GM12875 (cell line): ENCODE results near the gene FRMD3.

Source experiments
- H3K4me3 ChIP-seq: one replicate; pipeline ENCODE4 v1.5.1; 2011; ENCODE audit warnings: low read depth, low read length, control low read depth
- TF ChIP-seq, protein P1 (sequence below): IDR thresholded peaks from 2 replicates; pipeline ENCODE4 v1.5.1; 2011; ENCODE audit warnings: low read depth, mild to moderate bottlenecking, control low read depth, inconsistent platforms, low read length, moderate library complexity, borderline replicate concordance; ENCODE audit not compliant: insufficient read depth

The FRMD3 gene

DNA sequence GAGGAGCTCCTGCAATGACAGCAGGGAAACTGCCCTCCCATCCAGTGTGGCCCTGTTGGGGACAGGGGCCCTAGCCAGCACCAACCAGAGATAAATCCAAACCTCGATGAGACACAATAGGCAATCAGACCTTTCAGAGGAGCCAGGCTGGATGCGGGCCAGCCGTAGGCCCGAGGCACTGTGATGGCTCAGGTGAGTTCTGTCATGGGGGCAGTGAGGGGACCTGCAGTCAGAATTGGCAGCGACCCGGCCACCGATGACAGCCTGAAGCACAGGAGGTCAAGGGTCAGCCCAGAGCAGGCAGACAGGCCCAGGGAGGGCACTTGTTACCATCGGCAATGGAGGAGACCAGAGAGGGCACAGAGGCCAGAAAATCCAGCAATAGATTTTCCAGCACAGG, 90.8 kb downstream of the FRMD3 start:
- TF ChIP-seq, protein P1, sequence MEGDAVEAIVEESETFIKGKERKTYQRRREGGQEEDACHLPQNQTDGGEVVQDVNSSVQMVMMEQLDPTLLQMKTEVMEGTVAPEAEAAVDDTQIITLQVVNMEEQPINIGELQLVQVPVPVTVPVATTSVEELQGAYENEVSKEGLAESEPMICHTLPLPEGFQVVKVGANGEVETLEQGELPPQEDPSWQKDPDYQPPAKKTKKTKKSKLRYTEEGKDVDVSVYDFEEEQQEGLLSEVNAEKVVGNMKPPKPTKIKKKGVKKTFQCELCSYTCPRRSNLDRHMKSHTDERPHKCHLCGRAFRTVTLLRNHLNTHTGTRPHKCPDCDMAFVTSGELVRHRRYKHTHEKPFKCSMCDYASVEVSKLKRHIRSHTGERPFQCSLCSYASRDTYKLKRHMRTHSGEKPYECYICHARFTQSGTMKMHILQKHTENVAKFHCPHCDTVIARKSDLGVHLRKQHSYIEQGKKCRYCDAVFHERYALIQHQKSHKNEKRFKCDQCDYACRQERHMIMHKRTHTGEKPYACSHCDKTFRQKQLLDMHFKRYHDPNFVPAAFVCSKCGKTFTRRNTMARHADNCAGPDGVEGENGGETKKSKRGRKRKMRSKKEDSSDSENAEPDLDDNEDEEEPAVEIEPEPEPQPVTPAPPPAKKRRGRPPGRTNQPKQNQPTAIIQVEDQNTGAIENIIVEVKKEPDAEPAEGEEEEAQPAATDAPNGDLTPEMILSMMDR, result no peak
- no peak overlapping the region for H3K4me3 ChIP-seq

DNA sequence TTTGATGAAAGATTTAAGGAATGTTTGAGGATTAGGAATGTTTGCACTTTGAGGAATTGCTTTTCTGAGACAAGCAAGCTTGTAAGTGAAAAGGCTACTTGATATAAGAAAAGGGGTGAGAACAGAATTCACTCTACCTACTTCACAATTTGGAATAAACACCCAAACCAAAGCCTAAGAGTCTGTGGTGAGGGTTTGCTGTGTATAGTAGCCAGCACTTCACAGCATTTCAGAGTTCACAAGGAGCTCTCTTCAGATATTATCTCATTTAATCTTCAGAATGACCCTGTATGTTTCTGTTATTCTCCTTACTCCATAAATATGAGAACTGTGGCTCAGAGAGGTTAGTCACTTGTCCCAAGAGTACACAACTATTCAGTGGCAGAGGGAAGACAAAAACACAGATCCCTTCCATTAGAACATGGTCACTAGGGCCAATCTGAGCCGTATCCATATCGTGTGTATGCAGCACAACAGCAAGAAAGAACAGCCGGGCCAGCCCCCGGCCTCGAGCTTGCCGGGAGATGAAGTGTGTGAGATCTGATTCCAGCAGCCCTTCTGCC, 92.4 kb downstream of the FRMD3 start:
- no peak overlapping the region for H3K4me3 ChIP-seq
- TF ChIP-seq, protein P1, result no peak

DNA sequence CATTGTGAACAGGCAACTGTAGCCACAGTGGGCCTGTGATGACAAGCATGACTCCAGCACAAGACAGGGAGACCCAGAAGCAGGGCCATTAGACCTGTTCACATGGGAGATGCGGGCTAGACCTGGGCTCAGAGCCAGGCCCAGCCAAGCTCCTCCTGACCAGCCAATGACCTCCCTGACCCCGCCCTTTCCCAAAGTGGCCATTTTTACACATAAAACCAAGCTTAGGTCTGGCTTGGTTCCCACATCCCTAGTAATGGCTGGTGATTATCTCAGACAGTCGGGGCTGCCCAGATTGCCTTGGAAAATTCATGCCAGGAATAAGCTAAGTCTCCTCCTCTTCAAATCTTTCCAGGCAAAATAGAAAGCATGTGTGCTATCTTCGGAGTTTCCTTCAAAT, 94.1 kb downstream of the FRMD3 start:
- no peak overlapping the region for H3K4me3 ChIP-seq
- TF ChIP-seq, protein P1, result no peak

DNA sequence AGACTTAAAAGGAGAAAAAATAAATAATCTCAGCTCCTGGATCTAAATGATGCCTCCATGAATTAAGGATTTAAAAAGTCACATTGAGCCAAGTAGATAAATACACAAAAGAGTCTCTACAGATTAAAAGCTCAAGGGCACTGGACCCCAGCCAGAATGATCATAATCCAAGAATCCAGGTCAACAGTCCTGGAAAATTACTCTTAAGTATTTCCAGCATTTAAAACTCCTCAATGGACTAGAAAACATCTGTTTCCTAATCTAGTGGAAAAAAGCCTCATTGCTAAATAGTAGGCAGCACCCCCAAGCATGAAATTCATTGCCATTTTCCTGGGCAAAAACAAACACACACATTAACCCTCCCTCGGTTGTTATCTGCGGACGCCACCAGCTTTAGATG, 96.8 kb downstream of the FRMD3 start:
- TF ChIP-seq, protein P1, result no peak
- H3K4me3 ChIP-seq, result no peak overlapping the region

DNA sequence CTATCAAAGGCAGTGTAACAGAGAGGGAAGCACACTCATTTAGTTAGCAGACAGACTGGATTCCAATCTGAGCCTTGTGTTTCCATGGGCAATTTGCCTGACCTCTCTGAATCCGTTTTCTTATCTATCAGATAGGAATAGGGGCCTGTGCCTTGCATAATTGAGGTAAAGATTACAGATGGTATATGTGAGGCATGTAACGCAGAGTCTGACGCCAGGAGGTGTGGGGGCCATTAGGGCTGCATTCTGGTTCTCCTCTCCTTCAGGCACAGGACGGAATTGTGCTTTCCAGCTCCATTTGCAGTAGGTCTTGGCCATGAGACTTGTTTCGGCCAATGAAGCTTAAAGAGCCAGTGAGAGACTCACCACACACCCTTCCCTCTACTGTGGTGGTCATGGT, 97.6 kb downstream of the FRMD3 start:
- TF ChIP-seq, protein P1, result no peak
- H3K4me3 ChIP-seq, result no peak overlapping the region

DNA sequence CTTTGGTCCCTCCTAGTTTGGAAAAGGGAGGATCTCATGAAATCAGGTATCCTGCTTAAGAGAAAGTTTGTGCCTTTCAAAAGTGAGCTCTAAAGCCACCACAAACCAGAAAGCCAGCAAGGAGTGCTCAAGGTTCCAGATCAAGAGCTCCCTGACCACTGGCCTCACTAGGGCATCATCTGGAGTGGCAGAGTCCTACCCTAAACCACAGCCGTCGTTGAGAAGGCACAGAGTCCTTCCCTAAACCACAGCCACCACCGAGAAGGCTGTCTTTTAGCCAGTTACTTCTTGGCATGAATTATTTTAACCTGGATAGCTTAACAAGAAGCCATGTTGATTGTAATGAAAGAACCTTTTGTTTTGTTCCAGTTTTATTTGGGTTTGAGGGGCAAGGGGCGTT, 102.9 kb downstream of the FRMD3 start:
- TF ChIP-seq, protein P1, result no peak
- no peak overlapping the region for H3K4me3 ChIP-seq

DNA sequence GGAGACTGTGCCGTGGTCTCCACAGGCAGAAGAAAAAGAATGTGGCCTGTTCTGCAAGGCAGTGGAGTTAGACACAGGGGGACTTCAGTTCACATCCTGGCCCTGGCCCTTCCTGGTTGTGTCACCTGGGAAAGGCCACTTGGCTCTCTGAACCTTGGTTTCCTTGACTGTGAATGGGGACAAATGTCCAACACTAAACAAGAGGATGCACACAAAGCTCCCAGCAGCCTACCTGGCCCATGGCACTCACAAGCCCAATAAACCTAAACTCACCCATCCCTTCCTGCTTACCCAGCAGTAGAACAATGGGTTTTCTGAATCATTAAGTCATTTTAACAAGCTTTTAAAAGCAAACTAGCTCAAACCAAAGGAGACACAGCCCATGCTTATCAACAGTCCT, 103.9 kb downstream of the FRMD3 start:
- TF ChIP-seq, protein P1, result no peak
- H3K4me3 ChIP-seq, result no peak overlapping the region
